AG04450 (cell line): ENCODE data around the gene ANKRD40. TPM values are rescaled to one million over a fixed set of nuclear protein-coding genes. Genes with fewer than 3 reads are reported as not detected.

ENCODE experiments used
- CTCF ChIA-PET: fragments of 300-600, 350-600 bp; formaldehyde crosslinking; extraction: SDS; loops from one replicate; lab custom pipeline; 2022; ENCODE audit warnings: antibody characterized with exemption, inconsistent platforms; lab: Charles Lee
- POLR2A ChIA-PET: fragments of 350-600 bp; formaldehyde crosslinking; extraction: SDS; loops from one replicate; lab custom pipeline; 2021; ENCODE audit warnings: antibody characterized with exemption, inconsistent platforms; lab: Yijun Ruan, JAX
- DNase-seq: peaks from one replicate; pipeline ENCODE4 v3.0.0-alpha.2; 2011; ENCODE audit warnings: low read depth, low spot score
- H3K27ac ChIP-seq: one replicate; pipeline ENCODE4 v1.5.1; 2012; ENCODE audit warnings: low read depth, low read length, control low read depth
- H3K27me3 ChIP-seq: one replicate; pipeline ENCODE4 v1.6.0; 2012; ENCODE audit warnings: low read length; ENCODE audit not compliant: control insufficient read depth, insufficient read depth
- H3K4me3 ChIP-seq: 2 replicates; pipeline ENCODE4 v1.5.1; 2011; ENCODE audit warnings: mild to moderate bottlenecking, low read depth, low read length, control low read depth
- H3K9me3 ChIP-seq: 2 replicates; pipeline ENCODE4 v1.5.1; 2012; ENCODE audit warnings: low read length; ENCODE audit not compliant: control insufficient read depth, insufficient read depth
- CTCF ChIP-seq: IDR thresholded peaks from 2 replicates; pipeline ENCODE4 v1.5.1; 2011; ENCODE audit warnings: low read depth, low read length, control low read depth, inconsistent platforms
- polyA plus RNA-seq: library from polyadenylated mRNA; depleted of rRNA; stranded (reverse); fragments of >200 nt; gene quantifications from 2 replicates; pipeline ENCODE4 v1.2.3, GENCODE V29; 2011

ANKRD40 gene
- polyA plus RNA-seq, 1 experiment = 39.8 TPM

GRCh38 chr17:50689956-50690886, 17.5 kb downstream of the ANKRD40 start:
- POLR2A ChIA-PET = interaction anchor here (1.0 kb wide), 1 partner anchor 51 kb away, joined by 4 read pairs; no protein-coding TSS in a partner anchor
- Histone ChIP-seq H3K27ac (peak overlapping the region; percentile 21), H3K27me3 (no peaks in the 10 kb centered on the region), H3K9me3 (no peaks in the 10 kb centered on the region; the same call in 1 of the 2 replicates), H3K4me3 (no peak overlapping the region)
- TF ChIP-seq CTCF = no peak
- no peak for DNase-seq
- CTCF ChIA-PET = no interaction called here

GRCh38 chr17:50689251-50689650, 18.5 kb downstream of the ANKRD40 start:
- no peak for TF ChIP-seq CTCF
- POLR2A ChIA-PET = interaction anchor here (1.0 kb wide), 1 partner anchor 50 kb away, joined by 4 read pairs; no protein-coding TSS in a partner anchor
- Histone ChIP-seq H3K4me3 (no peak overlapping the region), H3K27me3 (no peaks in the 10 kb centered on the region), H3K27ac (peak overlapping the region; percentile 52), H3K9me3 (no peaks in the 10 kb centered on the region; the same call in 1 of the 2 replicates)
- DNase-seq = no peak
- CTCF ChIA-PET = no interaction called here

- no peak overlapping the region for H3K27ac ChIP-seq
- ChIA-PET POLR2A (interaction anchor here (0.6 kb wide), 1 partner anchor 596 kb away, joined by 7 read pairs; no protein-coding TSS in a partner anchor), CTCF (no interaction called here)
- no peak overlapping the region for H3K4me3 ChIP-seq
- DNase-seq = no peak
- no peak for TF ChIP-seq CTCF
- H3K27me3 ChIP-seq = no peaks in the 10 kb centered on the region
- H3K9me3 ChIP-seq = no peaks in the 10 kb centered on the region; the same call in 1 of the 2 replicates
Measured at GRCh38 chr17:50688245-50688644, 19.5 kb downstream of the ANKRD40 start.

- Histone ChIP-seq H3K9me3 (no peaks in the 10 kb centered on the region; the same call in 1 of the 2 replicates), H3K27me3 (no peaks in the 10 kb centered on the region), H3K27ac (no peak overlapping the region), H3K4me3 (no peak overlapping the region)
- no peak for TF ChIP-seq CTCF
- no peak for DNase-seq
- ChIA-PET CTCF (no interaction called here), POLR2A (no interaction called here)
Measured at GRCh38 chr17:50687200-50688066, 20.3 kb downstream of the ANKRD40 start.
